ENCODE measurements around the gene KCNA3.
"Not testable (repeated sequence)": the region's sequence is repeated elsewhere in the genome, so short reads cannot be mapped to it uniquely, and the experiment has no call there.

KCNA3 gene

GRCh38 chr1:110676970-110677369 lies 2.2 kb upstream of the KCNA3 start:
- DNase-seq: peak; percentile 90

- no peak for DNase-seq
Observed at GRCh38 chr1:110675060-110675791, 486 bp upstream of the KCNA3 start.

GRCh38 chr1:110673805-110674336 lies 869 bp downstream of the KCNA3 start:
- DNase-seq: no peak

- DNase-seq: no peak
Observed at GRCh38 chr1:110673197-110673701, 1.5 kb downstream of the KCNA3 start.

- DNase-seq: no peak
Observed at GRCh38 chr1:110672753-110673108, 2.0 kb downstream of the KCNA3 start.

DNA sequence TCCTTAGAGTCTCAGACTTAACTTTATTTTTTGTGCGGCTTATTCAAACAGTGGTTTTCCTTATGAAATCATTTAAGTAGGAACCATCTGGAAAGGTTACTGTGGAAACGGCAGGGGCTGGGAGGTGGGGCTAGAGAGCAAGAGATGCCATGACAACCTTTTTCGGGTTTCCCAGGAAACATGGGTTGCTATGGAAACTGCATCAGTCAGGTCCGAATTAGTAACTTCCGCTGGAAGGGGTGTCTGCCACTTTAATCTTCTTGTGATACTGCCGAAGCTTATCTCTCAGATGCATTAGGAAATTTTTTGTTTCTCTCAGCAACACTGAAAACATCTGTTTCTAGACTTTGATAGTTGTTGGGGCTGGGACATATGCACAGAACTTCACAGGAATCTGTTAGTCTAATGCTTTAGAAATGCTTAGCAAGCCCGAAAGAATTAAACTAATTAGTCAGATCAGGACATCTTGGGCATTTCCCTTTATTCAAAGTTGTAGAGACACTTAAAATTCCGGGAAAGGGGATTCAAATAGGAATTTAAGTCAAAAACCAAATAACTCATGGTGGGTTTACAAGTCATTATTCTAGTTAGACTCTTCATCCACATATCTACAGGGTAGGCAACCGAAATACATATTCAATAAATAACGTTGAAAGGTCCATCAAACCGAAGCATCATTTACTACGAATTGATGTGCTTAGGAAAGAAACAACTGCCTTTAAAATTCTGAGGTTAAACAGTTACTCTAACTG lies 2.6 kb downstream of the KCNA3 start:
- peak; percentile 67 for DNase-seq

DNA sequence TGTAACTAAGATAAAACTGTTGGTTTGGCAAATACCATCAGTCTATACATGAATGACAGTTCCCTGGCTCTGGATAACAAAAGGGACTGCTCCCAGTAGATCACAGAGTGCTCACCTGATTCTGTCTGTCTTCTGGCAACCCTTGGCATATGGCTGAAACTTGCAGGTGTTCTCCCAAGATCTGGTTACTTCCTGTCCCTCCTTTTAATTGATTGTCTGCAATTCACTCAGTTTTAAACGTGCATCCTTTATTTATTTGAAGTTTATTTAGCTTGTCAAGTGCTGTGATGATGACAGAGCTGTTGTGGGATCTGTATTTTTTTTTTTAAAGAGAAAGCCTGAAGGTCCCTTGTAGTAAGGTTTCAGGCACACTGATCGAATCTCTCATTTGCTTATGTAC lies 3.4 kb downstream of the KCNA3 start:
- DNase-seq: no peak

GRCh38 chr1:110668549-110668948 lies 6.2 kb downstream of the KCNA3 start:
- no peak for DNase-seq

DNA sequence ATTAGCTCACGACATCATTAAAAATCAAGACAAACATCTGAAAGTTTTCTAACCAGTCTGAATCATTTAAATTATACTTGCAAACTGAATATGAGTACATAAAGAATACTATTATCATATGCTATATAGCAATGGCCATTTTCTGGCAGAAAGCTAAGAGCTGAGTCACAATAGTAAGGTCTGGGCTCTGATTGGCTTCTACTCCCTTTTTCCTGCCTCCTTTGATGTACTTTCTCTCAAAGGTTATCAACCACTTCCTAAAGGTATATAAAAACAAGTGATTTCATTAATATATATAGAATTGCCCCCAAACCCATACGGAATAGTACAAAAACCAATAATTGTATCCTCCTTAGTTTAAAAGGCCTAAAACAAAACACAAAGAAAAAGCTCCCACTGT lies 7.0 kb downstream of the KCNA3 start:
- no peak for DNase-seq

GRCh38 chr1:110663241-110663640 lies 11.5 kb downstream of the KCNA3 start:
- DNase-seq: no peak

GRCh38 chr1:110659559-110659958 lies 15.2 kb downstream of the KCNA3 start:
- DNase-seq: not testable (repeated sequence)

DNA sequence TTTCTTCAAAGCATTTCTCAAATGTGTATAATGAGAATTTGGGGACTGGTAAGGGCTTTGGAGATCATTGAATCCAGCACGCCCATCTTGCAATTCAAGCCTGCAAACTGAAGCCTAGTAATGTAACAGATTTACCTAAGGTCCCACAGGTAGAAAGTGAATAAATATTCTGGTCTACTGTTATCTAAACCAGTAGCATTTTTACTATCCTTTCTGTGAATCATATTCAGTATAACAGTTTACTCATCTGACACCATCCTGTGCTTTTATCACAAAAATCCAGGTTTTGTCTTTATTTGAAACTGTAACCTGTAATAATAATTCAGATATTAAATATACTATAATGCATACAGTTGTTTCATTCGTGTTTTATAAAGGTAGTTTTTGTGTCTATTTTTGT lies 17.4 kb downstream of the KCNA3 start:
- DNase-seq: no peak

DNA sequence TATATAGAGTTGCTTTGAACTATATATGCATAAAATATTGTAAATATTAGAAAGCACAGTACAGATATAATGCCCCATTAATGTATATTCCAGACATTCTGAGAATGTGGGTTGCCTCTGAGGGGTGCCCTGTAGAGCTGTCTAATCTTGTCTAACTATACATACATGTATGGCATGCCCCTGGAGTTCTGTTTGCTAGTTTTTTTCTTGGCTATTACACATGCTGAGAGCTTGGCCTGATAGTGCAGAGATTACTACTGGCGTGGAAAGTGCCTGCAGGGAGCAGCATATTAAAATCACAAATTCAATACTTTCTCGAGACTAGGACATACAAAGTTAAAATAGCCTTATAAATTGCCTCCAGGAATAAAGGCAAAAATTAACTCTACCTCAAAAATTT lies 24.1 kb downstream of the KCNA3 start:
- DNase-seq: no peak

- DNase-seq: no peak
Observed at GRCh38 chr1:110648417-110648816, 26.3 kb downstream of the KCNA3 start.

GRCh38 chr1:110647254-110647891 lies 27.4 kb downstream of the KCNA3 start:
- DNase-seq: no peak

GRCh38 chr1:110645821-110646735 lies 28.7 kb downstream of the KCNA3 start:
- no peak for DNase-seq

GRCh38 chr1:110645211-110645610 lies 29.5 kb downstream of the KCNA3 start:
- no peak for DNase-seq

DNA sequence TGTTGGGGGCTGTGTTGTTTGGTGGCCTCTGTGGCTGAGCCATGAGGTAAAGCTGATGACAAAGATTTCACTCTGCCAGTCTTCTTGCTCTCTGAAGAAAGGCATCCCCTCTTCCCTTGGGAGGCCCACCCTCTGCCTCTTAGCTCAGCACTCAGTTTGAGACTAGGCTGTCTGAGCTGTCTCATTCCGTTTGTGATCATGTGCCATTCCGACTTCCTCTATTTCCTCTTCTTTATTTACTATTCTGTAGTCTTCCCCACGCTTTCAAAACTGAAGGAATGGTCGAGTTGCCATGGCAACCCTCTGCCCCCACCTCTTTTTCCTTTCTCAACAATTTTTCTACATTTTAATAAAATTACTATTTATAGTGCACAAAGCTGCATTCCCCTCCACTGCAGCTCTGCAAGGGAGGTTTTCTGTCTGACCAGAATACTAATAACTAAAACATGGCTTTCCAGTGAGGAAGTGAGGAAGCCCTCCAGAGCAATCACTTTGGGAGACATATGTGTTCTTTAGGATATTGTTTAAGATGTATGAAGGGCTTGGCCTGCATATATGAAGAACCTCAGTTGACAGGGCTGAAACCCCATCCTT lies 30.8 kb downstream of the KCNA3 start:
- no peak for DNase-seq

DNA sequence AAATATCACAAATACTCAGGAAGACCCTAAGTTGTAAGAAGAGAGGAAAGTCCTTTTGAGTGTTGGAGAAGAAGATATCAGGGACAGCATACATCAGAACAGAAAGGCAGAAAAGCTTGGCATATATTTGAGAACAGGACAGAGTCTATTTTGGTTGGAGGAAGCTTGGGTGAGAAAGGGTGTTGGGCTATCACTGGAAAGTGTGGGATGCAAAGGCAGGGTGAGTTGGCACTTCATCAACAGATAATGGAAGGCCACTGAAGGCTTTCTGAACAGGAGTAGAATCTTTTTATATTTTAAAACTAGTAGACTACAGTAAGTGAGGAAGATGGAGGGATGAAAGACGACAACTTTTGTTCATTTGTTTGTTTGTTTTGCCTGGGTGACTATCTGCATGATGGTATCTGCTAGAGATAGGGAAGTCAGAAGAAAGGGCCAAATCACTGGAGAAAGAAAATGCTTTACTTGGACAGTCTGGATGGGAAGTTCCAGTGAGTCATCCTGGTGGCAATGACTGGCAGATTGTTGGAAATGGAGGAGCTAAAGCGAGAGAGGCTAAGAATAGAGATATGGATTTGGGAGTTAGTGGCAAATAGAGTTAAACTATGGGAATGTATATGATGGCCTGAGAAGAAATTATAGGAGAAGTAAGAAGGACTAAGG lies 34.9 kb downstream of the KCNA3 start:
- DNase-seq: no peak

DNA sequence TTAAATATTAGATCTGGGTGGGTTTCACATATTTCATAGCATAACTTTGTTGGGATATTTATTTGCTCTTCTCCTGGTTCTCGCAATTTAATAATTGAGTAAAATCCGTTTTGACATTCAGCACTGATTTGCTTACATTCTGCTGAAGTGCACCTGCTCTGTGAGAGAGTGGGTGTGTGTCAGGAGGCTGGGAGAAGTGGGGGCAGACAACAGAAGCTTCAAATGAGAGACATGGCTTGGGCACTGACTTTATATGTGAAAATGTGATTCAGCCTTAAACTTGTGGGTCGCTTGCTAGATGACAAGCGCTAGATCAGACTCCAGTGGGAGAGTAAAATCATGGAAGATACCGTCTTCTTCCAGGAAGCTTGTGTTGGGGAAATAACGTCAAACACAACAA lies 36.2 kb downstream of the KCNA3 start:
- DNase-seq: no peak

DNA sequence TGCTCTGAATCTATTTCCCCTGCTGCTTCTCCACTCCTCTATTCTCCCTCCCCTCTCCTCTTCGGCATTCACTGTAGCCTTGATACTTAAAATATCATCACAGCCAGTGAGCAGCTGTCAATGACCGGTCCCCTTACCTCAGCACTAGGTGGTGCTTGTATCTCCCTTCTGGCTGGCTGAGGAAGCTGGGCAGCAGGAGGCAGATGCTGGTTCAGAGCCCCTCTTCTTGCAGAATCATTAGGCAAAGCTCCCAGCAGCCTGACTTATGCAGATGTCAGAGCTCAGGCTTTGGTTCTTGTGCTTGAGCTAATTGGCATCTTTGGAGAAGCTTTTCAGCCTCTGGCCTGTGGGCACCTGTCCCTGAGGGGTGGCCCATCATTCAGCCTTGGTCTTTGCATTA lies 36.7 kb downstream of the KCNA3 start:
- no peak for DNase-seq

DNA sequence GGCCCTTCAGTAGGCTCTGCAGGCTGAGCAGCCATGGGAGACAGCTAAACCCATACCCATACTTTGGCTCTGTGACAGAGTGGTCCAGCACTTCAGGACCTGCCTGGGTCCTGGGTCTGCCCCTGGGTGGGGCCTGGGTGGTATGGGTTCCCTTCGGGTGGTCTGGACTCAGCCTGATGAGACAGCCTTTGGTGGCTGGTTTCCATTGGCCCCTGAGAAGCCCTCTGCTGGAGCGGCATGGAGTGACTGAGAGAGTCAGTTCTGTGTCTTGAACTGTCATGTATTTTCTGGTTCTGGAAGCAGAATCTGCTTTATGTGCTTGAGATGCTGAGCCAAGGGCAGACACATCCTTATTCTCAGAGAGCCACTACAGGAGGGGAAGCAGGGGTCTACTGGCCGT lies 37.3 kb downstream of the KCNA3 start:
- no peak for DNase-seq
